ENCODE measurements around the gene KBTBD12.

KBTBD12 gene

DNA sequence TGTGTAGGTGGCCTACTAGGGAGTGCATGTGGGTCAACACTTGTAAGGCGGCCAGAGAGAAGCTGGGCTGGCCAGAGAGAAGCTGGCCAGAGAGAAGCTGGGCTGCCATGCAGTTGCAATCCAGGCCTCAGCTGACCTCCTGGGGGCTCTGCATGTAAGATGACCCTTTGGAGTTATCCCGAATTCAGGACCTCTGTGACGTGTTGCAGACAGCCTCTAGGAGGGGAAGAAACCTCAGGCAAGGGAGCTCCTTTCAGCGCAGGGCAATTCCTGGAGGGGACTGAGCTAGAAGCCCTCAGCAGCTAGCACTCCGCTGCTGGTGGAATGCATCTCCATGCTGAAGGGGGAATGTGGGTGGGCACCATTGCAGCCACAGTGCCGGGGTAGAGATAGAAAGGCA lies 15.8 kb upstream of the KBTBD12 start:
- no peak overlapping the region for H3K4me3 ChIP-seq (ENCODE audit: insufficient read depth, low read length, poor library complexity, severe bottlenecking)
- H3K4me2 ChIP-seq (ENCODE audit: low read depth, low read length, poor library complexity, severe bottlenecking): no peak overlapping the region
- TF ChIP-seq EZH2phosphoT487 (conservative IDR thresholded peaks at IDR 0.05; ENCODE audit: low read length): no peak
- TF ChIP-seq, protein P1, sequence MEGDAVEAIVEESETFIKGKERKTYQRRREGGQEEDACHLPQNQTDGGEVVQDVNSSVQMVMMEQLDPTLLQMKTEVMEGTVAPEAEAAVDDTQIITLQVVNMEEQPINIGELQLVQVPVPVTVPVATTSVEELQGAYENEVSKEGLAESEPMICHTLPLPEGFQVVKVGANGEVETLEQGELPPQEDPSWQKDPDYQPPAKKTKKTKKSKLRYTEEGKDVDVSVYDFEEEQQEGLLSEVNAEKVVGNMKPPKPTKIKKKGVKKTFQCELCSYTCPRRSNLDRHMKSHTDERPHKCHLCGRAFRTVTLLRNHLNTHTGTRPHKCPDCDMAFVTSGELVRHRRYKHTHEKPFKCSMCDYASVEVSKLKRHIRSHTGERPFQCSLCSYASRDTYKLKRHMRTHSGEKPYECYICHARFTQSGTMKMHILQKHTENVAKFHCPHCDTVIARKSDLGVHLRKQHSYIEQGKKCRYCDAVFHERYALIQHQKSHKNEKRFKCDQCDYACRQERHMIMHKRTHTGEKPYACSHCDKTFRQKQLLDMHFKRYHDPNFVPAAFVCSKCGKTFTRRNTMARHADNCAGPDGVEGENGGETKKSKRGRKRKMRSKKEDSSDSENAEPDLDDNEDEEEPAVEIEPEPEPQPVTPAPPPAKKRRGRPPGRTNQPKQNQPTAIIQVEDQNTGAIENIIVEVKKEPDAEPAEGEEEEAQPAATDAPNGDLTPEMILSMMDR (IDR thresholded peaks at IDR 0.05; ENCODE audit: insufficient read depth, low read length, poor library complexity, severe bottlenecking): no peak
- H4K20me1 ChIP-seq (ENCODE audit: low read depth, low read length): no peaks in the 10 kb centered on the region
- no peak overlapping the region for H3K27ac ChIP-seq (ENCODE audit: low read depth, low read length)
- H3K9me3 ChIP-seq (ENCODE audit: insufficient read depth, low read length): no peaks in the 10 kb centered on the region
- H3K9ac ChIP-seq (ENCODE audit: low read length): no peak overlapping the region
- H3K9me2 ChIP-seq (replicated peaks; ENCODE audit: insufficient read depth, low read length): no peaks in the 10 kb centered on the region; the same call in 1 of the 2 replicates
- no peaks in the 10 kb centered on the region for H3K36me3 ChIP-seq (ENCODE audit: low read length)
- no peaks in the 10 kb centered on the region for H3K27me3 ChIP-seq (ENCODE audit: low read length)
- no peaks in the 10 kb centered on the region for H3K79me2 ChIP-seq (ENCODE audit: insufficient read depth, low read length)
- no peak overlapping the region for H2AFZ ChIP-seq (ENCODE audit: low read depth, low read length, severe bottlenecking)
- no peaks in the 10 kb centered on the region for H3F3A ChIP-seq (ENCODE audit: insufficient read depth)

DNA sequence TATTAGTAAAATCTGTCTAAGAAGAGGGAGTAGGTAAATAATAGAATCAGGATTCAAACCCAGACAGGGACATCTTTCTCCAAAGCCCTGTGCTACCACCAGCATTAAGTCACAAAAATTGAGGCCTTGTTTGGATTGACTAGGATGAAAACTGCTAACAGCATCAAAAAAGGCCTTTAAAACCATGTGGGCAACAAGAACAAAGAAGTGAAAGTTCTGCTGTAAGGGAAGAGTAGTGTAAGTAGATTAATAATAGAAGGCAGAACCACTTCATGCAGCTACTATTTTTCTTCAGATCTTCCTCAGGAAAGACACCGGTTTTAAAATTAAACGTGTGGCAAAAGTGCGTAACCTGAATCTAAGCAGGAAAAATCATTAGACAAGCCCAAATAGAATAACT lies 15.3 kb upstream of the KBTBD12 start:
- H4K20me1 ChIP-seq (ENCODE audit: low read depth, low read length): no peaks in the 10 kb centered on the region
- H3K9ac ChIP-seq (ENCODE audit: low read length): no peak overlapping the region
- H3K4me2 ChIP-seq (ENCODE audit: low read depth, low read length, poor library complexity, severe bottlenecking): no peak overlapping the region
- H3K9me3 ChIP-seq (ENCODE audit: insufficient read depth, low read length): no peaks in the 10 kb centered on the region
- H3K9me2 ChIP-seq (replicated peaks; ENCODE audit: insufficient read depth, low read length): no peaks in the 10 kb centered on the region
- no peaks in the 10 kb centered on the region for H3F3A ChIP-seq (ENCODE audit: insufficient read depth)
- no peaks in the 10 kb centered on the region for H3K79me2 ChIP-seq (ENCODE audit: insufficient read depth, low read length)
- no peaks in the 10 kb centered on the region for H3K27me3 ChIP-seq (ENCODE audit: low read length)
- no peak overlapping the region for H2AFZ ChIP-seq (ENCODE audit: low read depth, low read length, severe bottlenecking)
- no peak for TF ChIP-seq EZH2phosphoT487 (conservative IDR thresholded peaks at IDR 0.05; ENCODE audit: low read length)
- TF ChIP-seq, protein P1 (IDR thresholded peaks at IDR 0.05; ENCODE audit: insufficient read depth, low read length, poor library complexity, severe bottlenecking): no peak
- no peak overlapping the region for H3K4me3 ChIP-seq (ENCODE audit: insufficient read depth, low read length, poor library complexity, severe bottlenecking)
- no peaks in the 10 kb centered on the region for H3K36me3 ChIP-seq (ENCODE audit: low read length)
- no peak overlapping the region for H3K27ac ChIP-seq (ENCODE audit: low read depth, low read length)

DNA sequence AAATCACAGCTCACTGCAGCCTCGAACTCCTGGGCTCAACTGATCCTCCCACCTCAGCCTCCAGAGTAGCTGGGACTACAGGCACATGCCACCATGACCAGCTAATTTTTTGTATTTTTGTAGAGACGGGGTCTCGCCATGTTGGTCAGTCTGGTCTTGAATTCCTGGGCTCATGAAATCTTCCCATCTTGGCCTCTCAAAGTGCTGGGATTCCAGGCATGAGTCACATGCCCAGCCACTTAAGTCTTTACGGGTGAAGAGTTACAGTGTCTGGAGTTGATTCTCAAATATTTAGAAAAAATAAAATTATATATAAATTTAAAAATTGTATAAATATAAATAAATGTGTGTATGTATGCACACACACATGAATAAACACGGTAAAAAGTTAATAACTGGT lies 14.5 kb upstream of the KBTBD12 start:
- Histone ChIP-seq H3K27me3 (ENCODE audit: low read length) (no peaks in the 10 kb centered on the region), H3K4me2 (ENCODE audit: low read depth, low read length, poor library complexity, severe bottlenecking) (no peak overlapping the region), H3K36me3 (ENCODE audit: low read length) (no peaks in the 10 kb centered on the region), H3K9ac (ENCODE audit: low read length) (no peak overlapping the region), H3K27ac (ENCODE audit: low read depth, low read length) (no peak overlapping the region), H2AFZ (ENCODE audit: low read depth, low read length, severe bottlenecking) (no peak overlapping the region), H3K9me3 (ENCODE audit: insufficient read depth, low read length) (no peaks in the 10 kb centered on the region), H3K9me2 (replicated peaks; ENCODE audit: insufficient read depth, low read length) (no peaks in the 10 kb centered on the region), H4K20me1 (ENCODE audit: low read depth, low read length) (no peaks in the 10 kb centered on the region), H3K4me3 (ENCODE audit: insufficient read depth, low read length, poor library complexity, severe bottlenecking) (no peak overlapping the region), H3K79me2 (ENCODE audit: insufficient read depth, low read length) (no peaks in the 10 kb centered on the region), H3F3A (ENCODE audit: insufficient read depth) (no peaks in the 10 kb centered on the region)
- no peak for TF ChIP-seq EZH2phosphoT487 (conservative IDR thresholded peaks at IDR 0.05; ENCODE audit: low read length)

DNA sequence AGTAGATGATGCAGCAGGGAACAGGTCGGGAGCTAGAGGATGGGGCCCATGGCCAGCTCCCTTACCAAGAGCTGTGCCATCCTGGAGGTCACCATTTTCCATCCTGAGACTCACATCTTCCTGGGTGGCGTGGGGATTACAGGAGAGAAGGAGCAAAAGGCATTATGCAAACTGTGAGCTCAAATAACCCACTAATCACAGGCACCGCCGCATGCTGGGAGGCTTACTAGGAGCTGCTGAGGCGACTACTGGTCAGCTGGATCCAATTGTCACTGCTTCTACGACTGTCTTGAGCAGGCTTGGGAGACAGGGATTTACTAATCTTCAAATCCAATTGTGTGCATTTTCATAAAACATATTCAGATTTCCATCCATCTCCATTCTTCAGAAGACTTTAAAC lies 12.5 kb upstream of the KBTBD12 start:
- H3K79me2 ChIP-seq (ENCODE audit: insufficient read depth, low read length): no peaks in the 10 kb centered on the region
- H3K9me3 ChIP-seq (ENCODE audit: insufficient read depth, low read length): no peaks in the 10 kb centered on the region
- H2AFZ ChIP-seq (ENCODE audit: low read depth, low read length, severe bottlenecking): no peak overlapping the region
- no peaks in the 10 kb centered on the region for H3K36me3 ChIP-seq (ENCODE audit: low read length)
- H3F3A ChIP-seq (ENCODE audit: insufficient read depth): no peaks in the 10 kb centered on the region
- no peak overlapping the region for H3K4me2 ChIP-seq (ENCODE audit: low read depth, low read length, poor library complexity, severe bottlenecking)
- no peak overlapping the region for H3K4me3 ChIP-seq (ENCODE audit: insufficient read depth, low read length, poor library complexity, severe bottlenecking)
- no peak overlapping the region for H3K27ac ChIP-seq (ENCODE audit: low read depth, low read length)
- no peaks in the 10 kb centered on the region for H3K27me3 ChIP-seq (ENCODE audit: low read length)
- TF ChIP-seq EZH2phosphoT487 (conservative IDR thresholded peaks at IDR 0.05; ENCODE audit: low read length): no peak
- TF ChIP-seq, protein P1 (IDR thresholded peaks at IDR 0.05; ENCODE audit: insufficient read depth, low read length, poor library complexity, severe bottlenecking): no peak
- H3K9ac ChIP-seq (ENCODE audit: low read length): no peak overlapping the region
- no peaks in the 10 kb centered on the region for H4K20me1 ChIP-seq (ENCODE audit: low read depth, low read length)
- H3K9me2 ChIP-seq (replicated peaks; ENCODE audit: insufficient read depth, low read length): no peaks in the 10 kb centered on the region
